IMR-90 (cell line): ENCODE results near the gene SLCO3A1. TPM values are rescaled to one million over a fixed set of nuclear protein-coding genes. Genes with fewer than 3 reads are reported as not detected.

Source experiments
- ATAC-seq: fragments of 200-7000 bp; cut with Tn5 transposase; 2 replicates; pipeline ENCODE4 v1.9.1; 2020; ENCODE audit warnings: low read depth, mild to moderate bottlenecking, moderate library complexity
- BruUV-seq: library from RNA; stranded (reverse); fragments of 400-500 nt; replicated peaks from 2 replicates; lab custom pipeline; 2021; lab: Mats Ljungman, UMichigan
- CTCF ChIA-PET: fragments of 300-600 bp; formaldehyde crosslinking; extraction: SDS; loops from one replicate; lab custom pipeline; 2021; ENCODE audit warnings: antibody characterized with exemption; lab: Yijun Ruan, JAX
- POLR2A ChIA-PET: fragments of 300-600 bp; sonication (Branson Sonifier 250); formaldehyde crosslinking; loops from one replicate; lab custom pipeline; 2022; ENCODE audit warnings: antibody characterized with exemption; ENCODE audit not compliant: unreplicated experiment; lab: Charles Lee
- DNase-seq: peaks from one replicate; pipeline ENCODE4 v3.0.0; 2013
- H2AFZ ChIP-seq: replicated peaks from 2 replicates; pipeline ENCODE3; 2013; ENCODE audit warnings: low read length, mild to moderate bottlenecking; ENCODE audit not compliant: poor library complexity
- H2AK5ac ChIP-seq: 2 replicates; pipeline ENCODE4 v1.6.1; 2013; ENCODE audit warnings: low read depth, low read length, inconsistent platforms
- H2AK9ac ChIP-seq: replicated peaks from 2 replicates; pipeline ENCODE3; 2013; ENCODE audit warnings: mild to moderate bottlenecking, low read depth, low read length, moderate library complexity; ENCODE audit not compliant: poor library complexity
- H2BK120ac ChIP-seq: 2 replicates; pipeline ENCODE4 v1.6.1; 2013; ENCODE audit warnings: low read depth, low read length, inconsistent platforms
- H2BK15ac ChIP-seq: 3 replicates; pipeline ENCODE4 v1.6.1; 2013; ENCODE audit warnings: low read depth, low read length, inconsistent platforms
- H2BK20ac ChIP-seq: 2 replicates; pipeline ENCODE4 v1.6.1; 2013; ENCODE audit warnings: low read depth, mild to moderate bottlenecking, inconsistent platforms, low read length, moderate library complexity
- H2BK5ac ChIP-seq: 2 replicates; pipeline ENCODE4 v1.6.1; 2013; ENCODE audit warnings: mild to moderate bottlenecking, low read depth, low read length, inconsistent platforms; ENCODE audit not compliant: poor library complexity, severe bottlenecking
- H3K14ac ChIP-seq: replicated peaks from 2 replicates; pipeline ENCODE4 v1.6.1; 2013; ENCODE audit warnings: low read depth, low read length, inconsistent platforms
- H3K18ac ChIP-seq: 2 replicates; pipeline ENCODE4 v1.6.1; 2013; ENCODE audit warnings: low read depth, low read length, control low read depth
- H3K23ac ChIP-seq: 2 replicates; pipeline ENCODE4 v1.6.1; 2013; ENCODE audit warnings: low read depth, low read length, inconsistent platforms
- H3K27ac ChIP-seq: 2 replicates; pipeline ENCODE4 v1.5.1; 2013; ENCODE audit warnings: mild to moderate bottlenecking, control low read depth, low read length; ENCODE audit not compliant: insufficient read depth
- H3K27me3 ChIP-seq: 2 replicates; pipeline ENCODE4 v1.6.1; 2013; ENCODE audit warnings: low read length; ENCODE audit not compliant: control insufficient read depth, insufficient read depth
- H3K36me3 ChIP-seq: 2 replicates; pipeline ENCODE4 v1.6.1; 2013; ENCODE audit warnings: low read length, mixed read lengths; ENCODE audit not compliant: control insufficient read depth, insufficient read depth
- H3K4ac ChIP-seq: 2 replicates; pipeline ENCODE4 v1.6.1; 2013; ENCODE audit warnings: low read depth, low read length, inconsistent platforms
- H3K4me1 ChIP-seq: 2 replicates; pipeline ENCODE4 v1.6.1; 2013; ENCODE audit warnings: low read length, mixed read lengths; ENCODE audit not compliant: control insufficient read depth, insufficient read depth
- H3K4me2 ChIP-seq: 2 replicates; pipeline ENCODE4 v1.6.1; 2013; ENCODE audit warnings: low read depth, mild to moderate bottlenecking, control low read depth, low read length, moderate library complexity
- H3K4me3 ChIP-seq: 2 replicates; pipeline ENCODE4 v1.5.1; 2013; ENCODE audit warnings: low read depth, mild to moderate bottlenecking, control low read depth, low read length, moderate library complexity; ENCODE audit not compliant: insufficient read depth
- H3K56ac ChIP-seq: 2 replicates; pipeline ENCODE4 v1.6.1; 2013; ENCODE audit warnings: low read length, inconsistent platforms; ENCODE audit not compliant: insufficient read depth; ENCODE audit errors: extremely low read depth
- H3K79me1 ChIP-seq, 2 experiments: 2 replicates each; pipeline ENCODE4 v1.6.1; 2013; ENCODE audit warnings: low read length in 2 of 2, inconsistent platforms in 1 of 2, low read depth in 1 of 2
- H3K9ac ChIP-seq: 2 replicates; pipeline ENCODE4 v1.6.1; 2013; ENCODE audit warnings: low read depth, low read length, control low read depth
- H3K9me1 ChIP-seq: 2 replicates; pipeline ENCODE4 v1.6.1; 2013; ENCODE audit warnings: low read length, inconsistent platforms; ENCODE audit not compliant: insufficient read depth
- H3K9me3 ChIP-seq: 2 replicates; pipeline ENCODE4 v1.6.1; 2013; ENCODE audit warnings: low read length; ENCODE audit not compliant: control insufficient read depth, insufficient read depth
- H4K20me1 ChIP-seq: 2 replicates; pipeline ENCODE4 v1.6.1; 2013; ENCODE audit warnings: low read length, inconsistent platforms; ENCODE audit not compliant: insufficient read depth
- H4K5ac ChIP-seq: 2 replicates; pipeline ENCODE4 v1.6.1; 2013; ENCODE audit warnings: mild to moderate bottlenecking, low read depth, low read length, control low read depth
- H4K8ac ChIP-seq, 2 experiments: 2 replicates each; pipeline ENCODE4 v1.6.1; 2013; ENCODE audit warnings: low read depth in 2 of 2, low read length in 2 of 2, control low read depth in 1 of 2, inconsistent platforms in 1 of 2
- H4K91ac ChIP-seq: 2 replicates; pipeline ENCODE4 v1.6.1; 2013; ENCODE audit warnings: low read depth, low read length, inconsistent platforms; ENCODE audit not compliant: insufficient read depth
- CEBPB ChIP-seq: IDR thresholded peaks from 2 replicates; pipeline ENCODE4 v1.6.1; 2012; ENCODE audit warnings: low read depth, low read length, improper control_type of control experiment
- POLR2A ChIP-seq: IDR thresholded peaks from 2 replicates; pipeline ENCODE4 v1.6.1; 2012; ENCODE audit warnings: mild to moderate bottlenecking, low read depth, low read length
- RAD21 ChIP-seq: IDR thresholded peaks from 2 replicates; pipeline ENCODE4 v1.6.1; 2012; ENCODE audit warnings: low read length, improper control_type of control experiment
- RCOR1 ChIP-seq: IDR thresholded peaks from 2 replicates; pipeline ENCODE4 v1.6.1; 2012; ENCODE audit warnings: mild to moderate bottlenecking, low read length, improper control_type of control experiment; ENCODE audit not compliant: insufficient replicate concordance
- RFX5 ChIP-seq: IDR thresholded peaks from 2 replicates; pipeline ENCODE4 v1.8.0; 2012; ENCODE audit warnings: low read depth, mild to moderate bottlenecking, low read length, moderate library complexity
- SMC3 ChIP-seq: fragments of 150-350 bp; IDR thresholded peaks from 2 replicates; pipeline ENCODE4 v1.6.1; 2016; ENCODE audit warnings: low read depth, mild to moderate bottlenecking, antibody characterized with exemption, low read length, moderate library complexity
- WGBS, 2 experiments: methylation state at CpG; one replicate each; pipeline versions ENCODE4 v1.1.5 to v1.1.7; 2013; ENCODE audit warnings: missing lambda C conversion rate in 2 of 2; ENCODE audit not compliant: insufficient read length in 1 of 2; ENCODE audit errors: extremely low coverage in 2 of 2; 5-methylcytosine and 5-hydroxymethylcytosine counted together
- dilution Hi-C: fragments of 300-500 bp; cut with HindIII; formaldehyde crosslinking; loops from one replicate; pipeline ENCODE4 v1.14.3; 2018; ENCODE audit warnings: low sequenced_read_pairs; ENCODE audit not compliant: unreplicated experiment
- in situ Hi-C: fragments of 300-500 bp; cut with MboI; formaldehyde crosslinking; loops from 3 replicates; pipeline ENCODE4 v1.14.3; 2019; ENCODE audit warnings: low sequenced_read_pairs, inconsistent platforms, mixed read lengths
- intact Hi-C: fragments of 100-400 bp; cut with micrococcal nuclease; formaldehyde crosslinking; loops from 2 replicates; pipeline ENCODE4 v1.10.0; 2022
- polyA plus RNA-seq, 3 experiments: library from polyadenylated mRNA; depleted of rRNA; stranded (reverse); fragments of >200 nt; gene quantifications; 2 replicates each; pipeline ENCODE4 v1.2.3, GENCODE V29; 2012; ENCODE audit warnings: low replicate concordance in 1 of 3
- total RNA-seq: library from RNA; depleted of rRNA; stranded (reverse); fragments of >200 nt; gene quantifications from 2 replicates; pipeline ENCODE4 v1.2.3, GENCODE V29; 2012

The SLCO3A1 gene
- total and polyA plus RNA-seq, 2 of the 4 experiments (the other 2 are of a cell fraction), result 4.7 to 8.1 TPM

DNA sequence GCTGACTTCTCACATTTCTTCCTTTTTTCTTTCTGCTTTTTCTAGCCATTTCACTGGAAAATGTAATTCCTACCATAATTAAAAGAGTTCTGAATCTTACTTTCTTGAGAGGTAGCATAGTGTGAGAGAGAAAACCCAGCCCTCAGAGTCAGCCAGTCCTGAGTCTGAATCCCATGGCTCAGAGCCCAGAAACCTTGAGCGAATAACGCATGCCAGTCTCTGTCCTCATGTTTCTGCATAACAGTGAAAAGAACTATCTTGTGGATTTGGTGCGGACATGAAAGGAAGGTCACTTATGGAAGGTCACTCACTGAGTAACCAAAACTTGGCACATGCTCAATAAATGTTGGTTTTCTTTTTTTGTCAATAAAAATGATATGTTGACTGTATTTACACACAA lies 29.3 kb upstream of the SLCO3A1 start:
- ChIA-PET CTCF (no interaction called here), POLR2A (no interaction called here)
- Histone ChIP-seq H3K14ac (no peak overlapping the region), H4K91ac (no peak overlapping the region), H3K9me3 (no peaks in the 10 kb centered on the region), H2BK20ac (no peak overlapping the region), H3K36me3 (no peaks in the 10 kb centered on the region), H2BK120ac (no peak overlapping the region), H3K56ac (no peak overlapping the region), H3K4me1 (no peaks in the 10 kb centered on the region), H3K79me1 (no peaks in the 10 kb centered on the region), H3K23ac (no peak overlapping the region), H4K5ac (no peak overlapping the region), H3K9me1 (no peaks in the 10 kb centered on the region), H3K18ac (no peak overlapping the region), H2AK9ac (no peak overlapping the region), H2BK15ac (no peak overlapping the region), H2AK5ac (no peak overlapping the region), H4K20me1 (no peaks in the 10 kb centered on the region), H3K27ac (no peak overlapping the region), H3K4me3 (no peak overlapping the region), H2AFZ (no peak overlapping the region), H3K9ac (no peak overlapping the region), H4K8ac (no peak overlapping the region), H2BK5ac (no peak overlapping the region), H3K27me3 (no peaks in the 10 kb centered on the region), H3K4me2 (no peak overlapping the region), H3K4ac (no peak overlapping the region)
- BruUV-seq, result no TSS peak
- 0% methylated on average over 1 of the region's 3 CpGs; no CpG with 5 or more reads in 1 of the 2 experiments for WGBS, 2 experiments
- intact Hi-C loops (no loop called here), in situ Hi-C loops (no loop called here), dilution Hi-C loops (no loop called here)
- TF ChIP-seq RCOR1, result no peak
- no peak for TF ChIP-seq RAD21
- no peak for TF ChIP-seq POLR2A
- no peak for TF ChIP-seq RFX5
- TF ChIP-seq CEBPB, result no peak
- no peak for TF ChIP-seq SMC3
- no peak for DNase-seq
- ATAC-seq, result no peak
